ENCODE measurements around the gene ZNF846. TPM values are rescaled to one million over a fixed set of nuclear protein-coding genes. Genes with fewer than 3 reads are reported as not detected.

The ZNF846 gene
- total RNA-seq, result 1 to 10 TPM; 3.9 to 4.9 TPM

GRCh38 chr19:9768175-9769112, at the start of gene ZNF846:
Gene ZNF846, minus strand, starts transcription at chr19:9768738. Its CDS starts 3,788 bp downstream, at chr19:9764950.
- Mint-ChIP-seq H3K36me3 (peaks cover 13% of the 10 kb centered on the region), H3K9me3 (peaks cover 14% of the 10 kb centered on the region), H3K27me3 (no peaks in the 10 kb centered on the region), H3K27ac (peak within 1 kb of the TSS; percentile 98), H3K4me1 (ENCODE audit: low read depth) (peaks cover 6% of the 10 kb centered on the region), H3K4me3 (peak within 1 kb of the TSS; percentile 97)
- ChIA-PET POLR2A (interaction anchor here (0.6 to 1.4 kb wide), 4 partner anchors 17 to 331 kb away, joined by 3 to 7 read pairs (median 4); partner anchors contain the start of gene ZNF562), CTCF (interaction anchor here (0.8 to 1.6 kb wide), 5 partner anchors 25 to 563 kb away, joined by 3 to 9 read pairs (median 3); no protein-coding TSS in a partner anchor)
- peak; percentile 96 for DNase-seq
- intact Hi-C loops (cut with micrococcal nuclease), result loop anchor here (1.0 to 5.0 kb wide), 7 partner anchors 17 to 936 kb away; partner anchors contain the start of genes FBXL12, MBD3L1, ZNF266 and ZNF558

- Mint-ChIP-seq H3K4me1 (ENCODE audit: low read depth) (peaks cover 30% of the 10 kb centered on the region), H3K27me3 (no peaks in the 10 kb centered on the region), H3K4me3 (peak overlapping the region; percentile 88), H3K36me3 (peaks cover 25% of the 10 kb centered on the region), H3K9me3 (peaks cover 11% of the 10 kb centered on the region), H3K27ac (peak overlapping the region; percentile 91)
- CTCF ChIA-PET, result interaction anchor here (0.7 to 1.0 kb wide), 2 partner anchors 9 to 24 kb away, joined by 3 read pairs; no protein-coding TSS in a partner anchor
- no peak for DNase-seq
- POLR2A ChIA-PET, result interaction anchor here (1.0 kb wide), 1 partner anchor 9 kb away, joined by 8 read pairs; the partner anchor contains the start of gene UBL5
- intact Hi-C loops (cut with micrococcal nuclease), result loop anchor here (2.0 kb wide), 1 partner anchor 49 kb away; the partner anchor contains the start of gene ZNF846
These were observed 49.7 kb upstream of the ZNF846 start for GRCh38 chr19:9818175-9818733.

- H3K27me3 Mint-ChIP-seq, result no peaks in the 10 kb centered on the region
- H3K36me3 Mint-ChIP-seq, result peaks cover 28% of the 10 kb centered on the region
- H3K4me1 Mint-ChIP-seq (ENCODE audit: low read depth), result peaks cover 21% of the 10 kb centered on the region
- H3K9me3 Mint-ChIP-seq, result peaks cover 8% of the 10 kb centered on the region
- DNase-seq, result no peak
- POLR2A ChIA-PET, result no interaction called here
- intact Hi-C loops (cut with micrococcal nuclease), result no loop called here
- no peak overlapping the region for H3K27ac Mint-ChIP-seq
- CTCF ChIA-PET, result no interaction called here
- no peak overlapping the region for H3K4me3 Mint-ChIP-seq
These were observed 42.6 kb upstream of the ZNF846 start for GRCh38 chr19:9811139-9811538.

DNA sequence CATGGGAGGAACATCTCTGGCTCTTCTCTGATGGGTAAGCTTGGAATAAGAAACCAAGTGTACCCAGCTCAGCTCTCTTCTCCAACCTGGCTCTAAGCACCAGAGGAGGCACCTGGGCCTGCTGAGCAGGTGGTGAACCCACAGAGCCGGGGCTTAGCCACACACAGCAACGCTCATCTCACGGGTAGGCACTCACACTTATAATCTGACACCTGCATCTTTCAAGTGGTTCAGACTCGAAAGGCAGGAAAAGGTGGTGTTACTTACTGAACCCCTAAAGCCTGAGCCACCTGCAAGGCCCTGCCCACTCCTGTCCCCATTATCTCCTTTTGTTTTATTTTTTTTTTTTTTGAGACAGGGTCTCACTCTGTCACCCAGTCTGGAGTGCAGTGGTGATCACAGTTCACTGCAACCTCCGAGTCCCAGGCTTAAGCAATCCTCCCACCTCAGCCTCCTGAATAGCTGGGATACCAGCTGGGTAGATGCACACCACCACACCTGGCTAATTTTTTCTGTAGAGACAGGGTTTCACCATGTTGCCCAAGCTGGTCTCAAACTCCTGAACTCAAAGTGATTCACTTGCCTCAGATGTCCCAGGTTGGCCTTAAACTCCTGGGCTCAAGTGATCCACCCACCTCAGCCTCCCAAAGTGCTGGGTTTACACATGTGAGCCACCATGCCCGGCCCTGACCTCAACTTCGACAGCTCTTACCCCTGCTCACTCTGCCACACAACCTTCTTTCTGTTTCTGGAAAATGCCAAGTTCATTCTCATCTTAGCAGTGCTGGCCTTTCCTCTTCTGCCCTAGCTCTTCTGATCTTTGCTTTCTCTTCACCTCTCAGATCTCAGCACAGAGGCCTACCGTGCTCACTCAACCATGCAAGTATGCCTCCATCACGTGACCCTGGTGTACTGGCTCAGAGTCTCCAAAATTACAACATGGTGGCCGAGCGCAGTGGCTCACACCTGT, 40.6 kb upstream of the ZNF846 start:
- intact Hi-C loops (cut with micrococcal nuclease), result no loop called here
- Mint-ChIP-seq H3K4me3 (no peak overlapping the region), H3K4me1 (ENCODE audit: low read depth) (peaks cover 18% of the 10 kb centered on the region), H3K27me3 (no peaks in the 10 kb centered on the region), H3K9me3 (no peaks in the 10 kb centered on the region), H3K27ac (peak overlapping the region; percentile 48), H3K36me3 (peaks cover 17% of the 10 kb centered on the region)
- POLR2A ChIA-PET, result no interaction called here
- no peak for DNase-seq
- CTCF ChIA-PET, result interaction anchor here (1.0 kb wide), 1 partner anchor 9 kb away, joined by 3 read pairs; no protein-coding TSS in a partner anchor

DNA sequence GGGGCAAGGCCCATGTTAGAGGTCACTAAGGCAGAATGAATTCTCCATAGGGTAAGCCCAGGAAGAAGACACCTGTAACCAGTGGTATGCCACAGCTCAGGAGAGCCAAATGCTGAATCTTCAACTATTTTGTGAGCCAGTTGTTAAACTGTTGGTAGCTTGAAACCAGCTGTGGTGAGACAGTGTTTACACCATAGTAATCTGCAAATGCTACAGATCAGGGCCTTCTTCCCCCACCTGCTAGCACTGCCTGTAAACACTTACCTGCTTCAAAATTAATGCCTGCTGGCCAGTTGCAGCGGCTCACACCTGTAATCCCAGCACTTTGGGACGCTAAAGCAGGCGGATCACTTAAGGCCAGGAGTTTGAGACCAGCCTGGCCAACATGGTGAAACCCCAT, 38.3 kb upstream of the ZNF846 start:
- Mint-ChIP-seq H3K27me3 (no peaks in the 10 kb centered on the region), H3K9me3 (no peaks in the 10 kb centered on the region), H3K27ac (no peak overlapping the region), H3K4me1 (ENCODE audit: low read depth) (peaks cover 16% of the 10 kb centered on the region), H3K36me3 (peaks cover 13% of the 10 kb centered on the region), H3K4me3 (no peak overlapping the region)
- POLR2A ChIA-PET, result no interaction called here
- CTCF ChIA-PET, result interaction anchor here (0.8 kb wide), 1 partner anchor 11 kb away, joined by 3 read pairs; no protein-coding TSS in a partner anchor
- intact Hi-C loops (cut with micrococcal nuclease), result no loop called here
- DNase-seq, result no peak

- no peaks in the 10 kb centered on the region for H3K36me3 Mint-ChIP-seq
- H3K27ac Mint-ChIP-seq, result no peak overlapping the region
- no peaks in the 10 kb centered on the region for H3K27me3 Mint-ChIP-seq
- no peaks in the 10 kb centered on the region for H3K9me3 Mint-ChIP-seq
- ChIA-PET POLR2A (no interaction called here), CTCF (no interaction called here)
- intact Hi-C loops (cut with micrococcal nuclease), result no loop called here
- DNase-seq, result no peak
- H3K4me1 Mint-ChIP-seq (ENCODE audit: low read depth), result peaks cover 6% of the 10 kb centered on the region
- no peak overlapping the region for H3K4me3 Mint-ChIP-seq
These were observed 33.4 kb upstream of the ZNF846 start for GRCh38 chr19:9801976-9802375.

DNA sequence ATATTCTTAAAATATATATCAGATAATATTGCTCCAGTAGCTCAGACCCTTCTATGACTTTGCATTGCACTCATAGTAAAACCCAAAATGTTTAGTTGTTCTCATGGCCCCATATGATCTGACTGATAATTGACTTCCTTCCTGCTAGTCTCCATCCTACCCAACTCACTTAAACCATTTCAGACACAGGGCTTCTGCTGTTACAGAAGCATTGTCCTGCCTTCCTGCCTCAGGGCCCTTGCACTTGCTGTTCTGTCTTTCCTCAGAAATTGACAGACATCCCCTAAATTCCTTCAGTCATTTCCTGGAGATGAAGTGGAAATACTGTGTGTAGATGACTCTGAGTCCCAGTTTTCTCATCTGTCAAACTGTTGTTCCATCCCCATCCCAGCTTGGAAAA, 30.6 kb upstream of the ZNF846 start:
- H3K4me3 Mint-ChIP-seq, result no peak overlapping the region
- no peaks in the 10 kb centered on the region for H3K36me3 Mint-ChIP-seq
- peaks cover 12% of the 10 kb centered on the region for H3K4me1 Mint-ChIP-seq (ENCODE audit: low read depth)
- intact Hi-C loops (cut with micrococcal nuclease), result loop anchor here (10.0 kb wide), 1 partner anchor 364 kb away; the partner anchor contains the start of gene ZNF266
- no peaks in the 10 kb centered on the region for H3K27me3 Mint-ChIP-seq
- H3K9me3 Mint-ChIP-seq, result no peaks in the 10 kb centered on the region
- no peak for DNase-seq
- ChIA-PET CTCF (interaction anchor here (1.4 kb wide), 1 partner anchor 594 kb away, joined by 3 read pairs; no protein-coding TSS in a partner anchor), POLR2A (no interaction called here)
- no peak overlapping the region for H3K27ac Mint-ChIP-seq

DNA sequence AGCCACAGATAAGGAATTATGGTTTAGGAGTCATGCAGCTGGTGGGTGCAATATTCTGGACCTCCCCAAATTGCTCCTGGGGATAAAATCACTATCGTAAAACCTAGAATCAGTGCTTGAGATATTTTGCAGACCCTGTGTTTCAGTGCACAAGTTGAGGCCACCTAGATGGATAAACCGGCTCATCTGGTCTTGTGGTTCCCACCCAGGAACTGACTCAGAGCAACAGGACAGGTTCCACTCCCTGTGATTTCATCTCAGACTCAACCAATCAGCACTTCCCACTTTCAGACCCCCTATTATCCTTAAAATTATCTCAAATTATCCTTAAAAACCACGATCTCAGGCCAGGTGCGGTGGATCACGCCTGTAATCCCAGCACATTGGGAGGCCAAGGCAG, 29.3 kb upstream of the ZNF846 start:
- no peak overlapping the region for H3K4me3 Mint-ChIP-seq

DNA sequence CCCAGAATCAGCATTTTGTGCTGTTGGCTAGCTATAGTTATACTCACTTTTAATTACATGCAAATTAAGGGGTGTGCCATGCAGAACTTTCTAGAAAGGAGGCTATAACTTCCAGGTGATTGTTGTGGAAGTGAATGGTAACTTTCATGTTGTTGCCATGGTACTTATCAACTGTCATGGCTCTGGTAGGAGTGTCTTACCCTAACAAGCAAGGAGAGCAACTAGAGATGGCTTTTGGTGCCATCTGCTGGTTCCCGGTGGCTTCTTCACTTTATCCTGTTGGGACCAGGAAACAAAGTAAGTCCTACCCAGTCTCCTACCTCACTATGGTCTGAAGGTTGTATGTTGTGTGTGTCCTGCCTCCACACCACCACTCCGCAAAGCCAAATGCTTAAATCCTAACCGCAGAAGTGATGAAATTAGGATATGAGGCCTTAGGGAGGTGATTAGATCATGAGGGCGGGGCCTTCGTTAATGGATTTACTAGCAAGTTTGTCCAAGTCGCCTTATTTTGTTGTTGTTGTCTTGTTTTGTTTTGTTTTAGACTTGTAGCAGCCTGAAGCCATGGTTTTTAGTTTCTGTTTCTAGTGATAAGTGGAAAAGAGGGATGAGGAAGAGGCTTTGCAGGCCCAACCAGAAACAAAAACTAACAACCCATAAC, 27.7 kb upstream of the ZNF846 start:
- ChIA-PET CTCF (interaction anchor here (0.6 to 1.6 kb wide), 14 partner anchors 10 to 661 kb away, joined by 3 to 26 read pairs (median 4); partner anchors contain the start of genes PIN1, ZNF121, ZNF561 and ZNF846), POLR2A (no interaction called here)
- H3K4me3 Mint-ChIP-seq, result no peak overlapping the region
- H3K9me3 Mint-ChIP-seq, result no peaks in the 10 kb centered on the region
- H3K4me1 Mint-ChIP-seq (ENCODE audit: low read depth), result peaks cover 19% of the 10 kb centered on the region
- H3K36me3 Mint-ChIP-seq, result no peaks in the 10 kb centered on the region
- intact Hi-C loops (cut with micrococcal nuclease), result loop anchor here (1.0 to 10.0 kb wide), 5 partner anchors 171 to 659 kb away; partner anchors contain the start of gene ZNF266
- peak; percentile 92 for DNase-seq
- H3K27ac Mint-ChIP-seq, result peak overlapping the region; percentile 64
- H3K27me3 Mint-ChIP-seq, result no peaks in the 10 kb centered on the region

More for the DNA sequence above, 29.3 kb upstream of the ZNF846 start:
- ChIA-PET CTCF (interaction anchor here (0.7 to 1.4 kb wide), 4 partner anchors 151 to 593 kb away, joined by 3 to 10 read pairs (median 3); no protein-coding TSS in a partner anchor), POLR2A (no interaction called here)
- no peak for DNase-seq
- Mint-ChIP-seq H3K27ac (no peak overlapping the region), H3K9me3 (no peaks in the 10 kb centered on the region), H3K27me3 (no peaks in the 10 kb centered on the region), H3K36me3 (no peaks in the 10 kb centered on the region), H3K4me1 (ENCODE audit: low read depth) (peaks cover 15% of the 10 kb centered on the region)
- intact Hi-C loops (cut with micrococcal nuclease), result loop anchor here (2.0 to 10.0 kb wide), 3 partner anchors 363 to 661 kb away; partner anchors contain the start of gene ZNF266

GRCh38 chr19:9793071-9793591, 24.6 kb upstream of the ZNF846 start:
- ChIA-PET CTCF (interaction anchor here (1.0 to 1.7 kb wide), 3 partner anchors 24 to 167 kb away, joined by 3 to 13 read pairs (median 4); partner anchors contain the start of genes FBXL12 and ZNF846), POLR2A (interaction anchor here (2.1 kb wide), 1 partner anchor 26 kb away, joined by 6 read pairs; the partner anchor contains the start of gene FBXL12)
- Mint-ChIP-seq H3K4me1 (ENCODE audit: low read depth) (peaks cover 20% of the 10 kb centered on the region), H3K9me3 (no peaks in the 10 kb centered on the region), H3K27ac (peak overlapping the region; percentile 64), H3K4me3 (peak overlapping the region; percentile 80), H3K36me3 (no peaks in the 10 kb centered on the region), H3K27me3 (no peaks in the 10 kb centered on the region)
- intact Hi-C loops (cut with micrococcal nuclease), result loop anchor here (1.0 to 10.0 kb wide), 4 partner anchors 8 to 471 kb away; partner anchors contain the start of genes ZNF266, ZNF559 and ZNF562
- peak; percentile 79 for DNase-seq
